NCI-H345 treated with DMSO at 0.1 percent for 48 hours (cell line): ENCODE data around the gene FNDC1.

Experiments
- DNase-seq: peaks from one replicate; lab custom pipeline; 2025; ENCODE audit not compliant: unreplicated experiment; lab: John Stamatoyannopoulos, UW

Gene FNDC1

DNA sequence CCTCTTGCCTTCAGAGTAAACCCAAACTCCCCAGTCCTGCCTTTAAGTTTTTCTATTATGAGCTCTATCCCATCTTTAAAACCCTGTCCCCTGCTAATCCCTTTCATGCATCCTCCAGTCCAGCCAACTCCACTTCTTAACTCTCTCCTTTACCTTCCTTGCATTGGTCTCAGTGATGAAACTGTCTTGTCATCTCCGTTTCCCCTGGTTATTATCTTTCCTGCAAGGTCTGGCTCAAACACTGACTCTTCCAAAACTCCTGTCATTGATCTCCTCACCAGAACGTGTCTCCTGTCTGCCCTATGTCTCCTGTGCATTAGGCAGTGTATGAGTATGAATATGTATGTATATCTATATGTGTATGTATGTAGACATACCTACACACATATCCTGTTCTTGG, 11.8 kb upstream of the FNDC1 start:
- no peak for DNase-seq

DNA sequence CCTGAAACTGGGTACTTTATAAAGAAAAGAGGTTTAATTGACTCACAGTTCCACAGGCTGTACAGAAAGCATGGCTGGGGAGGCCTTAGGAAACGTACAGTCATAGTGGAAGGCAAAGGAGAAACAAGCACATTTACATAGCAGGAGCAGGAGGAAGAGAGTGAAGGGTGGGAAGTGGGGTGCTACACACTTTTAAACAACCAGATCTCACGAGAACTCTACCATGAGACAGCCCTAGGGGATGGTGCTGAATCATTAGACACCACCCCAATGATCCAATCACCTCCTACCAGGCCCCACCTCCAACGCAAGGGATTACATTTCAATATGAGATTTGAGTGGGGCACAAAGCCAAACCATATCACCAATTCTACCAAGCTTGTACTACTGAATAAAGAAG, 7.4 kb upstream of the FNDC1 start:
- DNase-seq: no peak

GRCh38 chr6:159163901-159164370, 5.3 kb upstream of the FNDC1 start:
- DNase-seq: no peak

DNA sequence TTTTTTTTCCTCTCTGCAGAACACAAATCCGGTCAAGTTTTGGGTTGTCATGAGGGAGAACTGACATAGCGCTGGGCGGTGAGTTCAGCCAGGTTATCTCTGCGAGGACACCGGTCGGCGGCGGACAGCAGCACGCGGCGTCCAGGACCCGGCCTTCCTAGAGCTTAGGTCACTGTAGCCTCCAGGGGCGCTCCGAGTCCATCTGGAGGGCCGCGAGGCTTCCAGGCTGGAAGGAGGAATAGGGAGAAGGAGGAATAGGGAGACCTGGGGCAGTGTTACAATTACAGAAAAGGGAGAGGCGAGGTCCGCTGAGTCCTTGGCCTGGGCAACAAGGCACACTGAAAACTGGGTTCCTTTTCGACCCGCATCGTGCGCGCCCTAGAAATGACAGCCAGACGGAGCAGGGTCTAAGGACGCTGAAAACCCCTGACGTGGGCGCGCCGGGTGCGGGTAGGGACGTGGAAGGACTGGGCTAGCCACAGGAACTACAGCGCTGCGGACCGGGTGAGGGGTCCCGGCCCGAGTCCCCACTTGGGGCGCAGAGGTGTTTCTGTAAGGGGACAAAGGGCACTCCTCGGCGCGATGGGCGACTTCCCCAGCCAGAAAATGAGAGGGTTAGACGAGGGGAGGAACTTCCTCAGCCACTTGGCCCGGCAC, 536 bp upstream of the FNDC1 start:
- no peak for DNase-seq

- peak; percentile 49 for DNase-seq
These were observed 545 bp downstream of the FNDC1 start for GRCh38 chr6:159169557-159170332.

DNA sequence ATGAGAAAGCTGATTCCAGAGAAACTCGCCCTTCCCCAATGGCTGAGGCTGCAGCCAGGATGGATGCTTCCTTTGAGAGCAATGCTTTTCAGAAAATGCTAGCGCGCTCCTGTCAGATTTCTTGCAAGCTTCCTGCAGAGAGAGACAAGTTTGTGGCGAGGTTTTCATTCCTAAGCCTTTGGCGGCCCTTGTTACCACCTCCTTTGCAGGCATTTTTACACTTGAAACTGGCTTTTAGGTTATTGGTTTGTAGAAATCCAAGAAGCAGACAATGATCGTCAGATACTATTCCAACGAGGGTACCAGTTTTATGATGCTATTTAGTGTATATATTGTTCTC, 1.1 kb downstream of the FNDC1 start:
- DNase-seq: no peak

DNA sequence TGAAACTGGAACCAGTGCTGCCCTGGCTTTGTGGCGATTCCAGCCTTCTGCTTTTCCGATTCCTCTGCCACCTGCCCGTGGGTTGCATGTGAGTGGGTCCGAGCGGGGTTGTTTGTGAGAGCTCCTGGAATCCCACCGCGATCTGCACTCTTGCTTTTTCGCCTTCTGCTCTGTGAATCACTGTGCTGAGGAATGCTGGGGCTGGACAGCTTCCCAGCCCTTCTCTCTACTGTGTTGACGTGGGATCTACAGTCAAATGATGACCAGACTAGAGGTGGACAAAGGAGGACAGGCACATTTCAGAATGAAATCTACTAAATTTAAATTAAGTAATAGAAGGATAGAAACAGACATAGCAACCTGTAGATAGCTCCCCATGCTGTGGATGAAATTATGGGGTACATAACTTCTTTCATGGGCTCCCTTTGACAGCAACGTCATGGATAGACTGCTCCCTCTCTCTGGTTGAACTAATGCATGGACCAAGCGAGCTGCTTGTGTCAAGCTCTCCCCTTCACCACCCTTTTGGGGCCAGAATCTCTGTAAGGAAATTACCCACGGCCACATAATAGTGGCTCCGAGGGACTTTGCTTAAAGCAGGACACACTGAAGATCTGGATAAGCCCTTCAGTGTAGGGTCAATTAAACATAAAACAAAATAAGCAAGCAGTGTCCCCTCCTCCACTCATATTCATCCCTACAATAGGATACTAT, 2.0 kb downstream of the FNDC1 start:
- DNase-seq: no peak

- DNase-seq: no peak
These were observed 2.9 kb downstream of the FNDC1 start for GRCh38 chr6:159172091-159172491.

- peak; percentile 63 for DNase-seq
These were observed 5.2 kb downstream of the FNDC1 start for GRCh38 chr6:159174263-159174969.

GRCh38 chr6:159176913-159177312, 7.7 kb downstream of the FNDC1 start:
- DNase-seq: no peak

GRCh38 chr6:159178847-159179246, 9.6 kb downstream of the FNDC1 start:
- DNase-seq: no peak

- DNase-seq: no peak
These were observed 10.8 kb downstream of the FNDC1 start for GRCh38 chr6:159180001-159180400.

DNA sequence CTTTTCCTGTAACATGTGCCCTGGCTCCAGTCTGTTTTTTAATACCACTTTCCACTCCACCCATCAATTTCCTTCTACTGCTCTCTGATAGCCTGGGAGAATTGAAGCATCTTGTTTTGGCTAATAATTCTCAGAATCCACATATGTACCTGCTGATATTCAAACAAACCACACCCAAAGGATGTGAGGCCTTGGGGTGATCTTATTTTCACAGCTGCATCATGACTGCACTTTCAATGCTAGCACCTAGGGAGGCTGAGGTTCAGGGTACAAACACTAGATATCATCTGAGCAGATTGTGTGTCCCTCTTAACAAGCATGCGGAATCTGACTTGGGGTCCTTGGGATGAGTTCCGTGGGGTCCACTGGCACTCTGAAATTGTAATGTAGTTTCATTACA, 12.7 kb downstream of the FNDC1 start:
- DNase-seq: no peak

- no peak for DNase-seq
These were observed 15.4 kb downstream of the FNDC1 start for GRCh38 chr6:159184559-159184958.

- DNase-seq: no peak
These were observed 21.3 kb downstream of the FNDC1 start for GRCh38 chr6:159190460-159190859.

- DNase-seq: no peak
These were observed 24.7 kb downstream of the FNDC1 start for GRCh38 chr6:159193923-159194322.

GRCh38 chr6:159194421-159194820, 25.2 kb downstream of the FNDC1 start:
- no peak for DNase-seq

DNA sequence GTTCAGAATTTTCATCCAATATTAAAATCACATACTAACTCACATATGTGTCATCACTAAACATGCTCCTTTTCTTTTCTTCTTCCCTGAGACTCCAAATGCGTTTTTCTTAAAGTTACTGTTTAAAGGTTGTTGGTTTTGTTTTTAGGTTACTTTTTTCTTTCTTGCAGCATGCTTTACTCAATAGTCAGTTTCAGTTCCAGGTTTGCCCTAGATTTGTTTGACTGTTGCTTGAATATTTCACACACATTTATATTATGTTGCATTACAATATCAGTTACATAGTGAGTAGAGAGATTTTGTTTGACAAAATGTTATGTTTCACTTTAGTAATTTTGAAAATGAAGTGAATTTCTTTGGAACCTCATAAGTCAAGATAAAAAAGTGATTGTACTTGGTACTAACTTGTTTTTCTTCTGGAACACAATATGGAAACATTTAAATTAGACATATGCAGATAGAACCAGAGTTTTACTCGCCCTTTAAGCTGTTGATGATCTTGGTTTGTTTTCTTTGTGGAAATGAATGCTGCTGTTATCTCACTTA, 27.3 kb downstream of the FNDC1 start:
- no peak for DNase-seq

DNA sequence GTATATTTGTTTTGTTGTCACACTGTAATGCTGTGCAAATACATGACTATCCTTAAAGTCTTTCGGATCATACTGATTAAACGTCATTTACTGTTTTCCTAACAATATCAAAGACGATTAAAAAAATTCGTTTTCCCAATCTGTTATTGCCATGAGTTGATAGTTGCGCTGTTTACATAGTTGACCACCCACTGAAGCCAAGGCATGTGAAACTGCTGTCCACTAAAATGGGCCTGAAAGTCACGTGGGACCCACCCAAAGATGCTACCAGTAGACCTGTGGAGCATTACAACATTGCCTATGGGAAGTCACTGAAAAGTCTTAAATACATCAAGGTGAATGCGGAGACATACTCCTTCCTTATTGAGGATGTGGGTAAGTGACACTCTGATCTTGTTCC, 28.1 kb downstream of the FNDC1 start:
- no peak for DNase-seq

GRCh38 chr6:159201336-159201735, 32.1 kb downstream of the FNDC1 start:
- DNase-seq: no peak

- no peak for DNase-seq
These were observed 34.3 kb downstream of the FNDC1 start for GRCh38 chr6:159203304-159204005.
